GM19035 (cell line): ENCODE results near the gene C14orf132.

Source experiments
- ATAC-seq: cut with Tn5 transposase; IDR thresholded peaks from one replicate; pipeline ENCODE4 v1.9.1; 2021; ENCODE audit not compliant: unreplicated experiment

Gene C14orf132

DNA sequence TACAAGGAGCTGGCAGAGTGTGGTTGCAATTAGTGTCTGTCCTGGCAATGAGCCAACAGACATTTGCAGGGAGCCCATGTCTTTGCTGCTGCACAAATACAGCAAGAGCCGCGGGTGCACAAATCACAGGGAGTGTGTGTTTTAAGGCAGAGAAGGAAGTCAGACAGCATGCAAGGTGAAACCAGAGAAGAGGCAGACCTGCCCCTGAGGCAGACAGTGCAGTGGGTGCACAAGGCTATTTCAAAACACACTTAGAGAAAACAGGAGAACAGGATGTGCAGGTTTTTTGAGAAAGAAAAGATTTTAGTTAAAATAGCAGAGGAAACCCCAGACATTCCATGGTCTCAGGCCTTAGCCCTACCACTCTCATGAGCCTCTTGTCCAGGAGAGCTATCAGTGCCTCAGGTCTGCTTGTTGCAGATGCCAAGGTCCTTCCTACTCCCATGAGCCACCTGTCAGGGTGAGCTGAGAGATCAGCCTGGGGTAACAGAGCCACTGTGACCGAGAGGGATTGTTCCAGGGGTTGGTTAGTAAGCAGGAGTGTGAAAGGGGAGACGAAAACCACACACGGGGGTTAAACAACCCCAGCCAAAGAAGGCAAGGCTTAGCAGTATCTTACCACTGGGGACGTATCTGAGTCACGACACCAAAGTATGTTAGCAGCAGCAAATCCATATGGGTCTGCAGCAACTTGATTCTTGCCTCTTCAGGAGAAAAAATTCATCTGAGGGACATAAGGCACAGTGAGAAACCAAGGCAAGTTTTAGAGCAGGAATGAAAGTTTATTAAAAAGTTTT, 78.1 kb downstream of the C14orf132 start:
- ATAC-seq = no peak

DNA sequence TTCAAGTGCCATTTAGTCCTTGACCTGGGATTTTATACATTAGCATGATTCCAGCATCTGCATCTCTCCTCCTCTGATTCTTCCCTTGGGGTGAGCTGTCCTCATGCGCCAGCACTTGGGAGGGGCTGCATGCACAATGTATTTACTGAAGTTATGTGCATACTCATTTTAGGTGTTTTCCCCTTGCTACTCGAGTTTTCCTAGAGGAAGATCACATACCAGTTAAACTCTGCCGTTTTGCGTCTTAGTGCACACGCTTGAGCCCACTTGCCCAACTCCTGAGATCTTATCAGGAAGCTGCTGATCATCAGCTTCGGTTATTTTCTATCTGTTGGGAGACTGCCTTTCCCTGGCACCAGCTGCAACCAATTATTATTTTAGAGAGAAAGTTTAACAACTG, 78.8 kb downstream of the C14orf132 start:
- ATAC-seq = no peak

DNA sequence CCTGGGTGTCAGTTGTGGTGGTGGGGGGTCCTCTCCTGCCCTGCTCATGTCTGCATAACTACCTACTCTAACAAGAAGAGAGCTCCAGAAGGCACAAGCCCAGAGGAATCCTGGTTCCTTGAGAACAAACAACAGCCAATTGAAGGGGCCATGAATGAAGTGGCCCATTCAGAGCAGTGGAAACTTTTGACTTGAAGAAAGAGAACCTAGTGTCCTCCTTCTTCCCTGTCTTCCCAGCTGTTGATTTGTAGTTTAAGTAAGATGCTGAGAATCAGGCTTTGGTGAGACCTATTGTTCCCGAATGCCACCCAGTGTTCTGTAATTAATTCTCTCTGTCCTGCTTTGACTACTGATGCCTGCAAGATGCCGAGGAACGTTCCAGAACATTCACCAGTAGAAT, 79.2 kb downstream of the C14orf132 start:
- no peak for ATAC-seq

DNA sequence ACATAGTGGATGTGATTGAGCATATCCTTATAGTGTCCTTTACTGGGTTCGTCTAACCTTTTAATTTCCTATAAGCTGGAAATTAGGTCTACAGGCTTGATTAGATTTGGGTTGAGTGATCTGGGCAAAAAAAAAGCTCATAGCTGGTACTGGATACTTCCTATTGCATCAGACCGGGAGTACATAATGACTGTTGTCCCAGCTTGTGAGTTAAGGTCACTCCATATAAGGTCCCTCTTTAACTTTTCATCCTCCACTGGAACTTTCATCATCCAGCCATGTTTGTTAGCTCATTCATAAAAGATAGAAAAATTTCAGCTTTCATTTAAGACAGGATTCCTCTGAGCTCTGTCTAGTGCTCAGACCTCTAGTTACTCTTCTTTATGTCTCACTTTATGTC, 80.8 kb downstream of the C14orf132 start:
- no peak for ATAC-seq

DNA sequence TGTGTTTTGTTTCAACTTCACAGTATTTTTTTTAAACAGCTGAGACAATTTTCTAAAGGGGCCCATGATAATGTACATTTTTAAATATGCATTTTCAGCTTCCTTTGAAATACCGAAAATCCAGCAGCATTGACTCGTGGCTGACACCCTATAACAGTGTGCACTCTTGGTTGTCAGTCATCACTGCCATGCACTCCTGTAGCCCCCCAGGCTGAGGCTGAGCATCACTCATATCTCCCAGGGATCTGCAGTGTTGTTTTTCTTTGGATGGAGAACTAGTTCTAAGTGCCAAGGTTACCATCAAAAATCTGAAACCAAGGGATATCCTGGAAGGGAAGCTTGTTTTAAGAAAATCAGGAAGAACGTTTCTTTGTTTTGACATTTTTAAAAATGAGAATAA, 81.2 kb downstream of the C14orf132 start:
- no peak for ATAC-seq

DNA sequence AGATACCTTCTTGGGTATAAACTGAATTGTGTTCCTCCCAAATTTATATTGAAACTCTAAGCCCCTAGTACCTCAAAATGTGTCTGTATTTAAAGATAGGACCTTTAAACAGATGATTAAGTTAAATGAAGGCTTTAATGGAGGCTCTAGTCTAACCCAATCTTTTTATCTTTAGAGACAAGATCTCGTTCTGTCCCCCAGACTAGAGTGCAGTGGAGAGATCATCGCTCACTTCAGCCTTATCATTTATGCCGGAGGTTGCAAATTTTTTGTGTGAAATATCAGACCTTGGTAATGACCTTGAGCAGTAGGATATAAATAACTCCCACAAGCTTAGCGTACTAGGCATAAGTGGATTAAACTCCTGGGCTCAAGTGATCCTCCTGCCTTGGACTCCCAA, 81.8 kb downstream of the C14orf132 start:
- ATAC-seq = no peak

DNA sequence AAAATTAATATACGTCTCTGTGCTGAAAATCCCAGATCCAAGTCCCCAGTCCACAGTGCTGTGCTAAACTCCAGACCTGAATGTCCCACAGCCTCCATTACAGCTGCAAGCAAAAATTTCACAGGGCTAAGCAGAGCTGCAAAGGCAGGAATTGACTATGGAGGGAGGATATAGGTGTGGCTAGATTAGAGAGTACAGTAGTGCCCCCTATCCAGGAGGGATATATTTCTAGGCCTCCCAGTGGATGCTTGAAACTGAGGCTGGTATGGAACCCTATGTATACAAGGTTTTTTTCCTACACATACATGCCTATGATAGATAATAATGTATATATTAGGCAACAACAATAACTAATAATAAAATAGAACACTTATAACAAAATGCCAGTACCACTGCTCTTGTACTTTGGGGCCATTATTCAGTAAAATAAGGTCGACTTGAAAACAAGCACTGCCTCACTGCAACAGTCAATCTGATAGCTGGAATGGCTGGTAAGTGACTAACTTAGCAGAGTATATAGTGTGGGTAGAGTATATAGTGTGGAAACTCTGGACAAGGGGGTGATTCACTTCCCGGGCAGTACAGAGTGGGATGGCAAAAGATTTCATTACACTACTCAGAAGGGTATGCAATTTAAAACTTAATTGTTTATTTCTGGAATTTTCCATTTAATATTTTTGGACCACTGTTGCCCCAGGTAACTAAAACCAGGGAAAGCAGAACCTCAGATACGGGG, 82.7 kb downstream of the C14orf132 start:
- no peak for ATAC-seq

DNA sequence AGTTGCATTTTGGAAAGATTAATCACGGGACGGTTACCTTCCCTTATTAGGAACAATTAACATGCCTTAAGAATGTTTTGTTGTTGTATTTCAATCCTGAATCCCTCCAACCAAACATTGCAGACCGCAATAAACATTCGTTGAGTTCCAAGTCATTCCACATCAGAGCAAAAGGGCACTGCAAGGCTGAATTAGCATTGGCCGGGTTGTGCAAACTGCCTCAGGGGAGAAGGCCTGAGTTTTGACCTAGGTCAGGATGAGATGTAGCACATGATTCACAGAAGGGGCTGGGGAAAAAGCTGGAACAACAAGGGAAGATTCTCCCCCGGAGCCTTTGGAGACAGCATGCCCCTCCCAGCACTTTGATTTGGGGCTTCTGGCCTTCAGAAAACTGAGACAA, 83.3 kb downstream of the C14orf132 start:
- no peak for ATAC-seq

DNA sequence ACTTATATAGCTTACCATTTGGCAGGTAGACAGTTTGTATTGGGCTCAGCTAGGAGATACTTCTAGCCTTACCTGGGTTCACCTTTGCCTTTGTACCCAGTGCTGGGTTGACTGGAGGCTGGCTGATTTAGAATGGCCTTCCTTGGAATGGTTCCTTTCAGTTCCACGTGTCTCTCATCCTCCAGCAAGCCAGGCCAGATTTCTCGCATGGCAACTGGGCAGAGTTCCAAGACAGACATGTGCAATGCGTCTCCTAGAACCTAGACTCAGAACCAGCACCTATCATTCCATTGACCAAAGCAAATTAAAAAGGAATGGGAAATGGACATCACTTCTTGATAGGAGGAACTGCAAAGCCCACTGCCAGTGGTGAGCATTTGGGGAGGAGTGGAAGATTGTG, 86.4 kb downstream of the C14orf132 start:
- no peak for ATAC-seq

DNA sequence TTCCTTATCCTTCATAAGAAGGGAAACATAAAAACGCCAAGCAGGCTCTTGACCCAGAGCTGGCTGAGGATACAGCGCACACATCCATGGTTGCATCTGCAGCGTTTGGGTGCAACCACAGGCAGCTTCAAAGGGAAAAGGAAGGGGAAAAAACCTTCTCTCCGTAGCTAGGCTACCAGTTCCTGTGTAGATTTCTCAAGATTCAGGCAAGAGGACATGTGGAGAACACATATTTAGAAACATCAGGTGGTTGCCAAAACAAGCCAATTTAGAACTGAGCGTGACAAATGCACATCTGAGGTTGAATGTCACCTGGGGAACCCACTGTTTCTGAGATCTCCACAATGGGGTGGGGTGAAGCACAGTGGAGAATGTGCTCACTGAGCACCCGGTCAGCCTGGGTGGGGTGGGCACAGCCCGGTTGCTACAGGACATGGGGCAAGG, 87.2 kb downstream of the C14orf132 start:
- no peak for ATAC-seq

DNA sequence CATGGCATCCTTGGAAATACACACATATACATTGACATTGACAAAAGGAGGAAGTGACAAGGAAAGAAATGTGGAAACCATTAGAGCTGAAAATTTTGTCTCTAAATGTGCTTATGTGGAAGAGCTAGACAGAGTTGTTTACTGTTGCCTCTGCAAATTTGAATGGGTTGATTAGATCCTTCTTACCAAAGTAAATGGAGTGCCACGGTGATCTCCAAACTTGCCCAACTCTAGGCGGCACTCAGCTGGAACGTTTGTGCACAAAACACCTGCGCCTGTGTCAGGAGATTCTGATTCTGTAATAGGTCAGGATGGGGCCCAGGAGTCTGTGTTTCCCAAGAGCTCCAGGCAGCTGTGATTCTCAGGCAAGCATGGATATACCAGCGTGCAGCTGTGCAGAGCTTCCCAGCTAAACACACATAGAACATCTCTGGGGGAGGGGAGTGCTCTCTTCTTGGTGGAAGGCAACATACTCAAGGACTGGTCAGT, 87.7 kb downstream of the C14orf132 start:
- no peak for ATAC-seq

DNA sequence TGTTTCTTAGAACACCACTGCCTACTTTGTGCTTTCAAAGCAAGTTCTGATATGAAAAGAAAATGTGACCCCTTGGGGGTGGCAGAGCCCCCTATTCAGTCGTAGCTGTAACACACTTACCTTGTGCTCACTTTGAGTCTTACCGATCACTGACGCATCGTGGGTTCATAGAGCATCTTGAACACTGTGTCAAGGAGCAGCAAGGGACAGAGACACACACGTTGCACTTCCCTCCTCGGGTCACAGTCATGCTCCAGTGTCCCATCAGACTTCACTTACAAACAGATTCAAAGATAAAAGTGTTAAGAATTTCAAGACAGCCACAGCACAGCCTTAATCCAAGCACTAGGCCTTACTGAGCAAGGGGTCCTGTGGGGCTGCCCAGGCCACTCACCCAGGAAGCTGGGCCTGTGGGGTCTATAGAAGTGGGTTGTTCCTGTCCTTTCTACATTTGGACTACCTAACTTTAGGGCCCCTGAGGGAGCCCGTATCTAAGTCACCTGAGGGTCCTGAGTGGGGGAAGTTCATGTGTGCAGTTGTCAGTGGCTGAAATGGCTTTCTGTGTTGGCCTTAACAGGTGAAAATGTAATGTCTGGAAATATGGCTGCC, 90.1 kb downstream of the C14orf132 start:
- no peak for ATAC-seq

DNA sequence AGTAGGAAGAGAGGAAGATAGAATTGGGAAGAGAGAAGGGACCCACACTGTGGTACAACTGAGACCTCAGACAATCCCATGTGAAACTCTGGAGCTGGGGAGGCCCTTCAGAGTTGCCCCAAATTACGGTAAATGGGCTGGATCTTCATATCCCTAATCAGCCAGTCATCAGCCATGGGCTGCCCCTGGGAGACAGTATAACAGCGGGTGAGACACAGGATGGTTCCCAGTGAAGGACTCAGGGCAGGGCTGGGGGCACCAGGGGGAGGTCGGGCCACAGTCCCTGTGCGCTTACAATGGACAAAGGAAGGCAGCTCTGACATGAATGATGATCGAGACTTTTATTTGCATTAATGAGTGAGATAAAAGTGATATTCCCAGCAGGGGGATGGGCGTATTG, 91.2 kb downstream of the C14orf132 start:
- no peak for ATAC-seq

DNA sequence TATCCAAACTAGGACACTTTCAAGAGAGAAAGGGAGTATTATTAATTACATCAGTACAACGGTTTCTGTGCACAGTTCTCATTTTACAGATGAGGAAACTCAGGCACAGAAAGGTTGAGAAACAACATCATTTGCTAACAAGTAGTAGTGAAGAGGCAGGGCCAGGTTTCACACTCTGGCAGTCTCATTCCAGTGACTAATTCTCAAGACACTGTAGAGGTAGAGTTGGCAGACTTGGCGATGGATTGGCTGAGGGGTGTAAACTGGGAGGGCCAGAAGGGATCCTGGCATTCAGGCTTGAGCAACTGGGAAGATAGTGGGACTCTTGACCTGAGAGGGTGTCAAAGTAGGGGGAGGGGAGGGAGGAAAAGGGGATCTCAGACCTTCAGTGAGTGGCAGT, 91.7 kb downstream of the C14orf132 start:
- ATAC-seq = no peak

DNA sequence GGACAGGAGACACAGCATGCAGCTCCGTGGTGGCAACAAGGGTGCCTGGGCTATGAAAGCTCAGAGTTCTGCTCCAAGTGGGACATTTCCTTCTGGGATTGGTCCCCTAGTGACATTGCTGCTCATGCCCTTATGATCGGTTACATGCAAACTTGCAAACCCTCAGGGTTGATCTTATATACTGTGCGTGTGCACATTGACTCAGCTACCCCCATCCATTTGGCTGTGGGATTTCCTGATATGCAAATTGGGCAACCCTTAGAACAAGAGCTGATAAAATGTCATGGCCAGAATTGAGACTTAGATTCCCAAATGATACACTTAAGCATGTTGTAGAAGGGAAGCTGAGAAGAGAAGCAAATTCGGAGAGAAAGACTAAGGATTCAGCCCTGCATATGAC, 92.7 kb downstream of the C14orf132 start:
- ATAC-seq = no peak

DNA sequence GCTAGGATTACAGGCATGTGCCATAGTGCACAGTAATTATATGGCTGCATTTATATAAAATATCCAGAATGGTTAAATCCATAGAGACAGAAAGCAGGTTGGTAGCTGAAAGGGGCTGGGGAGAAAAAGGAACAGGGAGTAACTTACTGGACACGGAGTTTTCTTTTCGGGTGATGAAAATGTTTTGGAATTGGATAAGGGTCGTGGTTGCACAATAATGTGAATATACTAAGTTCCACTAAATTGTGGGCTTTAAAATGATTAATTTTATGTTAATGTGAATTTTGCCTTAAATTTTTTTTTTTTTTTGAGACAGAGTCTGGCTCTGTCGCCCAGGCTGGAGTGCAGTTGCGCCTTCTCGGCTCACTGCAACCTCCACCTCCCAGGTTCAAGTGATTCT, 95.3 kb downstream of the C14orf132 start:
- no peak for ATAC-seq

DNA sequence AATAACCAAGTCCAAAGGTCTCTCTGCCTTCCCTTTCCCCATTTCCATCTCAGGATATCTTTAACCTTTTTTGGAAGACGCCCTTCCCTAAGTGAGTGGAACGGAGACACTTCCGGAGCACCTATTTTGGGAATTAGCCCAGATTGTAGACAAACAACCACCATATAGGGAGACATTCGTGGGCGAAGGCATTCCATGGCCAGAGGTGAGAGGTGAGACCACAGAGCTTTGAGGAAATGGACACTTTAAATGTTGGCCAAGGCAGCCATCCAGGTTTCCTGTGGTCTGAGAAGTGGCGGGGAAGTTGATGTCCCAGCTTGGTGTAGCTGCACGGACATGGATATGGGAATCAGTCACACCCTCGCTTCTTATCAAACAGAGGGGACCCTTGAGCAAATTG, 96.1 kb downstream of the C14orf132 start:
- ATAC-seq = no peak

DNA sequence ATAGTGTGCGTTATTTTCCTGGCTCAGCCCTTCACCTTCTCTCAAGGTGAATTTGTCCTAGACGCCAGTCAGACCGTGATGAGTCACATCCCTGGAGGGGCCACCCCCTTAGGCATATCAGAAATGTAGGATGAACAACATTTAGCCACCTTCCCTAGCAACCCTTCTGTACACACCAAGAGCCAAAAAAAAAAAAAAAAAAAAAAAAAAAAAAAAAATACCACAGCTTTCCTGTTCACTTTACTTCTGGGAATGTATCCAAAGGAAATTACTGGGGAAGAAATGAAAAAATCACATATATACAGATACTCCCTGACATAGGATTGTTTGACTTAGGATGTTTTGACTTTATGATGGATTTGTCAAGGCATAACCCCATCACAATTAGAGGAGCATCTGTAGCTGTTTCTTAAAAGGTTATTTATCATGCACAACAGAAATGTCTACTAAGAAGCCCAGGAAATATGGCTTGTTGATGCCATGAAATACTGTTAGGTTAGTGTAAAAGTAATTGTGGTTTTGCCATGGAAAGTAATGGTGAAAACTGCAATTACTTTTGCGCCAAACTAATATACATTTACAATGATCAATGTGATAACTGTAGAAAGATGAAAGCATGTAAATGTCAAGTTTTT, 97.3 kb downstream of the C14orf132 start:
- no peak for ATAC-seq

DNA sequence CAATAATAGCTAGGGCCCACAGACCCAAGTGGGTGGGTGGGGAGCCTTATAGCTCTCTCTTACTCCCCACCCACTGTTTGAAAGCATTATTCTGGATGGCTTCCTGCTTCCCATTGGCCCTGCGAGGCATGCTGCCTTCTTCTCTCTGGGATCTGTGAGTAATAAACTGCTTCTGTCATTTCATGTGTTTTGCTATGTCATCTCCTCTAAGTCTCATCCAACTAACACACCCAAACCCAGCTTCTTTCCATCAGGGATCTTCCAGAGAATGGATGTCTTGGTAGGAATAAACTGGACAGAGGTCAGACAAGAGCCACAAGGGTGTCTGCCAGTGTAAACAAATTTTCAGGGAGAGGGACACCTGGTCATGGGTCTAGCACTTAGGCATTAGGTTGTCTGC, 99.1 kb downstream of the C14orf132 start:
- no peak for ATAC-seq

DNA sequence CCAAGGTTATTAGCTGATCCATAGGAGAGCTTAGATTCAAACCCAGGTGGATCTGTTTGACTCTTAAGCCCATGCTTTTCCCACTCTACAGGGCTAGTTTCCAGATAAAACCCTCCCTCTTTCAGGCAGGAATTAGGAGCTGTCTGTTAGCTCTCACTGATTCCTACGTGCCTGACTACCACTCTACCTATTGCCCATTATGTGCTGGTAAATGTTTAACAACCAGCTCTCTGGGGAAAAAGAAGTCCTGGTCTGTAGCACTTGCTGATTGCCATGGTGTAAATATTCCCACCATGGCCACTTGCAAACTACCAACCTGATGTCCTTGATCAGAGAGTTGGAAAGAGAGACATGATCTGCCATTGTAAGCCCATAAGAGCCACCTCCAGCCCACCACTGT, 100.0 kb downstream of the C14orf132 start:
- no peak for ATAC-seq

DNA sequence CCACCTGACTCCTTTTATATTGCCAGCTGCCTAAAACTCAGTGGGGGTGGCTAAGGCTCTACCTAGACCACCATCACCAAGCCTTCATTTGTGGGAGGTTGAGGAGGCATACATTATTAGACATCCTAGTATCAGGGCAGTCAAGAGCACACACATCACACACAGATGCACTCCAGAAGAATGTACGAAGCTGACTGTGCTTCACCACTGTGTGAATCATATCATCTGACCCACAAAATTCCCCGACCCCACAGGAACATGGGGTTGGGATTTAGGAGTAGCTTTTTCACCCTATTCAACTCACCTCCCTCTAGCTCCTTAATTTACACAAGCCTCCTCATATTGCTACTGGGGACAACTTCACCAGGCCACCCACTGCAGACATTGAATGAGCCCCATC, 100.7 kb downstream of the C14orf132 start:
- no peak for ATAC-seq
